RCC 7860 (cell line): ENCODE data around the gene RNF168.
"Not testable (repeated sequence)": the region's sequence is repeated elsewhere in the genome, so short reads cannot be mapped to it uniquely, and the experiment has no call there.

Experiments used
- DNase-seq: peaks from one replicate; pipeline ENCODE4 v3.0.0-alpha.2; 2015; ENCODE audit warnings: low spot score
- FAIRE-seq: peaks from 2 replicates; lab custom pipeline; 2012; peaks lifted over from hg19 to GRCh38; lab: Jason Lieb, UNC

The RNF168 gene

GRCh38 chr3:196503196-196504076, at the start of gene RNF168:
Gene RNF168, minus strand, starts transcription at chr3:196503768. Its CDS starts 595 bp downstream, at chr3:196503173.
- FAIRE-seq (no peak), DNase-seq (peak; percentile 86)

- DNase-seq, result no peak
- FAIRE-seq, result peak; percentile 70
Measured at GRCh38 chr3:196552253-196552652, 48.7 kb upstream of the RNF168 start.

GRCh38 chr3:196550172-196550571, 46.6 kb upstream of the RNF168 start:
- DNase-seq, FAIRE-seq: not testable (repeated sequence)

- not testable (repeated sequence) for DNase-seq, FAIRE-seq
Measured at GRCh38 chr3:196549312-196549711, 45.7 kb upstream of the RNF168 start.

- DNase-seq (no peak), FAIRE-seq (no peak)
Measured at GRCh38 chr3:196547067-196547466, 43.5 kb upstream of the RNF168 start.

- DNase-seq (no peak), FAIRE-seq (no peak)
Measured at GRCh38 chr3:196546537-196546936, 43.0 kb upstream of the RNF168 start.

GRCh38 chr3:196544491-196544992, 41.0 kb upstream of the RNF168 start:
- FAIRE-seq (no peak), DNase-seq (no peak)

GRCh38 chr3:196541684-196542445, 38.3 kb upstream of the RNF168 start:
- FAIRE-seq, result no peak
- no peak for DNase-seq

- DNase-seq (no peak), FAIRE-seq (no peak)
Measured at GRCh38 chr3:196537319-196537984, 33.9 kb upstream of the RNF168 start.

GRCh38 chr3:196533260-196533681, 29.7 kb upstream of the RNF168 start:
- no peak for FAIRE-seq

GRCh38 chr3:196531418-196531817, 27.9 kb upstream of the RNF168 start:
- no peak for DNase-seq
- no peak for FAIRE-seq

More at GRCh38 chr3:196533260-196533681, 29.7 kb upstream of the RNF168 start:
- no peak for DNase-seq

- FAIRE-seq, result no peak
- no peak for DNase-seq
Measured at GRCh38 chr3:196528639-196529233, 25.2 kb upstream of the RNF168 start.

- DNase-seq (no peak), FAIRE-seq (no peak)
Measured at GRCh38 chr3:196525141-196525540, 21.6 kb upstream of the RNF168 start.

GRCh38 chr3:196524527-196524926, 21.0 kb upstream of the RNF168 start:
- DNase-seq (no peak), FAIRE-seq (no peak)

- DNase-seq (no peak), FAIRE-seq (no peak)
Measured at GRCh38 chr3:196523841-196524240, 20.3 kb upstream of the RNF168 start.

GRCh38 chr3:196521291-196521690, 17.7 kb upstream of the RNF168 start:
- not testable (repeated sequence) for FAIRE-seq, DNase-seq

- DNase-seq (no peak), FAIRE-seq (no peak)
Measured at GRCh38 chr3:196519718-196520082, 16.1 kb upstream of the RNF168 start.

- no peak for FAIRE-seq
Measured at GRCh38 chr3:196518966-196519717, 15.6 kb upstream of the RNF168 start.

GRCh38 chr3:196517919-196518318, 14.4 kb upstream of the RNF168 start:
- DNase-seq (no peak), FAIRE-seq (no peak)

More at GRCh38 chr3:196518966-196519717, 15.6 kb upstream of the RNF168 start:
- peak; percentile 27 for DNase-seq
